ENCODE data around the gene ELAPOR1. TPM values are rescaled to one million over a fixed set of nuclear protein-coding genes. Genes with fewer than 3 reads are reported as not detected.

ELAPOR1 gene
- total RNA-seq, 4 donors from 2014 or later, result 0.40 to 14.8 (median 0.53) TPM

Small RNA genes lying within 50 kb of the gene (small RNA-seq; reads per million reads assigned to genes)
- 0 reads per million in 4 donors for gene AL356488.2

Other genes starting within 250 kb of the ELAPOR1 start
- 10 to 100 TPM; 57.3 to 89.6 (median 82.1) TPM for gene GPSM2, start 237.1 kb upstream of the ELAPOR1 start, total RNA-seq
- 10 to 100 TPM in 2 of 4 donors, 1 to 10 TPM in 2; 8.0 to 18.9 (median 12.0) TPM for gene CLCC1, start 150.6 kb upstream of the ELAPOR1 start, total RNA-seq
- gene WDR47, start 72.0 kb upstream of the ELAPOR1 start, total RNA-seq, result 10 to 100 TPM; 13.3 to 22.7 (median 18.3) TPM
- 10 to 100 TPM; 35.3 to 71.2 (median 43.4) TPM for gene TAF13, start 38.1 kb upstream of the ELAPOR1 start, total RNA-seq
- 10 to 100 TPM; 10.8 to 21.4 (median 16.0) TPM for gene TMEM167B, start 23.4 kb upstream of the ELAPOR1 start, total RNA-seq
- 100 to 1,000 TPM in 3 of 4 donors, 10 to 100 TPM in 1; 85.8 to 150 (median 134) TPM for gene SARS1, start 99.8 kb downstream of the ELAPOR1 start, total RNA-seq
- 10 to 100 TPM; 23.4 to 57.2 (median 39.9) TPM for gene CELSR2, start 135.4 kb downstream of the ELAPOR1 start, total RNA-seq
- gene PSRC1, start 169.0 kb downstream of the ELAPOR1 start, total RNA-seq, result 10 to 100 TPM in 1 of 4 donors, 1 to 10 TPM in 3; 2.3 to 13.1 (median 8.7) TPM
- gene MYBPHL, start 192.9 kb downstream of the ELAPOR1 start, total RNA-seq, result not detected

Measured in esophagus squamous epithelium (tissue), 4 donors.